IMR-90 (cell line): Measurements from ENCODE around the gene C1orf116.

Experiments used
- CEBPB ChIP-seq: IDR thresholded peaks from 2 replicates; pipeline ENCODE4 v1.6.1; 2012; ENCODE audit warnings: low read depth, low read length, improper control_type of control experiment
- MAFK ChIP-seq: IDR thresholded peaks from 2 replicates; pipeline ENCODE4 v1.6.1; 2012; ENCODE audit warnings: low read depth, low read length, improper control_type of control experiment
- NFE2L2 ChIP-seq: fragments of 150-350 bp; IDR thresholded peaks from 2 replicates; pipeline ENCODE4 v1.6.1; 2016; ENCODE audit warnings: low read depth, mild to moderate bottlenecking, low read length
- POLR2A ChIP-seq: IDR thresholded peaks from 2 replicates; pipeline ENCODE4 v1.6.1; 2012; ENCODE audit warnings: mild to moderate bottlenecking, low read depth, low read length
- RAD21 ChIP-seq: IDR thresholded peaks from 2 replicates; pipeline ENCODE4 v1.6.1; 2012; ENCODE audit warnings: low read length, improper control_type of control experiment
- RCOR1 ChIP-seq: IDR thresholded peaks from 2 replicates; pipeline ENCODE4 v1.6.1; 2012; ENCODE audit warnings: mild to moderate bottlenecking, low read length, improper control_type of control experiment; ENCODE audit not compliant: insufficient replicate concordance
- RFX5 ChIP-seq: IDR thresholded peaks from 2 replicates; pipeline ENCODE4 v1.8.0; 2012; ENCODE audit warnings: low read depth, mild to moderate bottlenecking, low read length, moderate library complexity
- SMC3 ChIP-seq: fragments of 150-350 bp; IDR thresholded peaks from 2 replicates; pipeline ENCODE4 v1.6.1; 2016; ENCODE audit warnings: low read depth, mild to moderate bottlenecking, antibody characterized with exemption, low read length, moderate library complexity
- TF ChIP-seq, protein P1 (sequence below): conservative IDR thresholded peaks from 2 replicates; pipeline ENCODE4 v1.5.1; 2012; ENCODE audit warnings: mild to moderate bottlenecking, low read depth, low read length, improper control_type of control experiment
- TF ChIP-seq, protein P2 (sequence below): fragments of 150-350 bp; IDR thresholded peaks from 2 replicates; pipeline ENCODE4 v1.6.1; 2016; ENCODE audit warnings: low read depth, mild to moderate bottlenecking, low read length, moderate library complexity, borderline replicate concordance

DNA sequence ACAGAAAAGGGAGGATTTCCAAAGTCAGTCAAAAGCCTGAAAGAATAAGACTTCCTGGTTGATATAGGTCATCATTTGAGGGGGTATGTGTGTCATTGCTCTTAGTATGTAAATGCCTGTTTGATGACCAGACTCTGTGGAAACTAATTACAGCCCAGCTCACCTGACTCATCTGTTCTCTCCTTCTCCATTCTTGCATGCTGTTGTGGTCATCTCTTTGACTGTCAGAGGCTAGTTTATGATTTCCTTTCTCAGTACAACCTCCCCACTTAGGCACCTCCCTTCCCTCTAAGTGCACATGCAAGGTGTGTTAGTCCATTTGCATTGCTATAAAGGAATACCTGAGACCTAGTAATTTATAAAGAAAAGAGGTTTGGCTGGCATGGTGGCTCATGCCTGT, 2.4 kb upstream of the C1orf116 start:
- TF ChIP-seq, protein P1, sequence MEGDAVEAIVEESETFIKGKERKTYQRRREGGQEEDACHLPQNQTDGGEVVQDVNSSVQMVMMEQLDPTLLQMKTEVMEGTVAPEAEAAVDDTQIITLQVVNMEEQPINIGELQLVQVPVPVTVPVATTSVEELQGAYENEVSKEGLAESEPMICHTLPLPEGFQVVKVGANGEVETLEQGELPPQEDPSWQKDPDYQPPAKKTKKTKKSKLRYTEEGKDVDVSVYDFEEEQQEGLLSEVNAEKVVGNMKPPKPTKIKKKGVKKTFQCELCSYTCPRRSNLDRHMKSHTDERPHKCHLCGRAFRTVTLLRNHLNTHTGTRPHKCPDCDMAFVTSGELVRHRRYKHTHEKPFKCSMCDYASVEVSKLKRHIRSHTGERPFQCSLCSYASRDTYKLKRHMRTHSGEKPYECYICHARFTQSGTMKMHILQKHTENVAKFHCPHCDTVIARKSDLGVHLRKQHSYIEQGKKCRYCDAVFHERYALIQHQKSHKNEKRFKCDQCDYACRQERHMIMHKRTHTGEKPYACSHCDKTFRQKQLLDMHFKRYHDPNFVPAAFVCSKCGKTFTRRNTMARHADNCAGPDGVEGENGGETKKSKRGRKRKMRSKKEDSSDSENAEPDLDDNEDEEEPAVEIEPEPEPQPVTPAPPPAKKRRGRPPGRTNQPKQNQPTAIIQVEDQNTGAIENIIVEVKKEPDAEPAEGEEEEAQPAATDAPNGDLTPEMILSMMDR, result no peak
- TF ChIP-seq POLR2A (no peak), CEBPB (peak; percentile 67; the same call in 1 of the 2 replicates), RAD21 (no peak), NFE2L2 (no peak), RCOR1 (no peak), RFX5 (no peak), SMC3 (no peak), MAFK (no peak)
- TF ChIP-seq, protein P2, sequence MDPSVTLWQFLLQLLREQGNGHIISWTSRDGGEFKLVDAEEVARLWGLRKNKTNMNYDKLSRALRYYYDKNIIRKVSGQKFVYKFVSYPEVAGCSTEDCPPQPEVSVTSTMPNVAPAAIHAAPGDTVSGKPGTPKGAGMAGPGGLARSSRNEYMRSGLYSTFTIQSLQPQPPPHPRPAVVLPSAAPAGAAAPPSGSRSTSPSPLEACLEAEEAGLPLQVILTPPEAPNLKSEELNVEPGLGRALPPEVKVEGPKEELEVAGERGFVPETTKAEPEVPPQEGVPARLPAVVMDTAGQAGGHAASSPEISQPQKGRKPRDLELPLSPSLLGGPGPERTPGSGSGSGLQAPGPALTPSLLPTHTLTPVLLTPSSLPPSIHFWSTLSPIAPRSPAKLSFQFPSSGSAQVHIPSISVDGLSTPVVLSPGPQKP, result no peak
